IMR-90 (cell line): ENCODE measurements around the gene FNDC10. TPM values are rescaled to one million over a fixed set of nuclear protein-coding genes. Genes with fewer than 3 reads are reported as not detected.

Experiments
- ATAC-seq: fragments of 200-7000 bp; cut with Tn5 transposase; 2 replicates; pipeline ENCODE4 v1.9.1; 2020; ENCODE audit warnings: low read depth, mild to moderate bottlenecking, moderate library complexity
- BruUV-seq: library from RNA; stranded (reverse); fragments of 400-500 nt; replicated peaks from 2 replicates; lab custom pipeline; 2021; lab: Mats Ljungman, UMichigan
- CTCF ChIA-PET: fragments of 300-600 bp; formaldehyde crosslinking; extraction: SDS; loops from one replicate; lab custom pipeline; 2021; ENCODE audit warnings: antibody characterized with exemption; lab: Yijun Ruan, JAX
- POLR2A ChIA-PET: fragments of 300-600 bp; sonication (Branson Sonifier 250); formaldehyde crosslinking; loops from one replicate; lab custom pipeline; 2022; ENCODE audit warnings: antibody characterized with exemption; ENCODE audit not compliant: unreplicated experiment; lab: Charles Lee
- DNase-seq: peaks from one replicate; pipeline ENCODE4 v3.0.0; 2013
- H2AFZ ChIP-seq: replicated peaks from 2 replicates; pipeline ENCODE3; 2013; ENCODE audit warnings: low read length, mild to moderate bottlenecking; ENCODE audit not compliant: poor library complexity
- H2AK5ac ChIP-seq: 2 replicates; pipeline ENCODE4 v1.6.1; 2013; ENCODE audit warnings: low read depth, low read length, inconsistent platforms
- H2AK9ac ChIP-seq: replicated peaks from 2 replicates; pipeline ENCODE3; 2013; ENCODE audit warnings: mild to moderate bottlenecking, low read depth, low read length, moderate library complexity; ENCODE audit not compliant: poor library complexity
- H2BK120ac ChIP-seq: 2 replicates; pipeline ENCODE4 v1.6.1; 2013; ENCODE audit warnings: low read depth, low read length, inconsistent platforms
- H2BK15ac ChIP-seq: 3 replicates; pipeline ENCODE4 v1.6.1; 2013; ENCODE audit warnings: low read depth, low read length, inconsistent platforms
- H2BK20ac ChIP-seq: 2 replicates; pipeline ENCODE4 v1.6.1; 2013; ENCODE audit warnings: low read depth, mild to moderate bottlenecking, inconsistent platforms, low read length, moderate library complexity
- H2BK5ac ChIP-seq: 2 replicates; pipeline ENCODE4 v1.6.1; 2013; ENCODE audit warnings: mild to moderate bottlenecking, low read depth, low read length, inconsistent platforms; ENCODE audit not compliant: poor library complexity, severe bottlenecking
- H3K14ac ChIP-seq: replicated peaks from 2 replicates; pipeline ENCODE4 v1.6.1; 2013; ENCODE audit warnings: low read depth, low read length, inconsistent platforms
- H3K18ac ChIP-seq: 2 replicates; pipeline ENCODE4 v1.6.1; 2013; ENCODE audit warnings: low read depth, low read length, control low read depth
- H3K23ac ChIP-seq: 2 replicates; pipeline ENCODE4 v1.6.1; 2013; ENCODE audit warnings: low read depth, low read length, inconsistent platforms
- H3K27ac ChIP-seq: 2 replicates; pipeline ENCODE4 v1.5.1; 2013; ENCODE audit warnings: mild to moderate bottlenecking, control low read depth, low read length; ENCODE audit not compliant: insufficient read depth
- H3K27me3 ChIP-seq: 2 replicates; pipeline ENCODE4 v1.6.1; 2013; ENCODE audit warnings: low read length; ENCODE audit not compliant: control insufficient read depth, insufficient read depth
- H3K36me3 ChIP-seq: 2 replicates; pipeline ENCODE4 v1.6.1; 2013; ENCODE audit warnings: low read length, mixed read lengths; ENCODE audit not compliant: control insufficient read depth, insufficient read depth
- H3K4ac ChIP-seq: 2 replicates; pipeline ENCODE4 v1.6.1; 2013; ENCODE audit warnings: low read depth, low read length, inconsistent platforms
- H3K4me1 ChIP-seq: 2 replicates; pipeline ENCODE4 v1.6.1; 2013; ENCODE audit warnings: low read length, mixed read lengths; ENCODE audit not compliant: control insufficient read depth, insufficient read depth
- H3K4me2 ChIP-seq: 2 replicates; pipeline ENCODE4 v1.6.1; 2013; ENCODE audit warnings: low read depth, mild to moderate bottlenecking, control low read depth, low read length, moderate library complexity
- H3K4me3 ChIP-seq: 2 replicates; pipeline ENCODE4 v1.5.1; 2013; ENCODE audit warnings: low read depth, mild to moderate bottlenecking, control low read depth, low read length, moderate library complexity; ENCODE audit not compliant: insufficient read depth
- H3K56ac ChIP-seq: 2 replicates; pipeline ENCODE4 v1.6.1; 2013; ENCODE audit warnings: low read length, inconsistent platforms; ENCODE audit not compliant: insufficient read depth; ENCODE audit errors: extremely low read depth
- H3K79me1 ChIP-seq, 2 experiments: 2 replicates each; pipeline ENCODE4 v1.6.1; 2013; ENCODE audit warnings: low read length in 2 of 2, inconsistent platforms in 1 of 2, low read depth in 1 of 2
- H3K9ac ChIP-seq: 2 replicates; pipeline ENCODE4 v1.6.1; 2013; ENCODE audit warnings: low read depth, low read length, control low read depth
- H3K9me1 ChIP-seq: 2 replicates; pipeline ENCODE4 v1.6.1; 2013; ENCODE audit warnings: low read length, inconsistent platforms; ENCODE audit not compliant: insufficient read depth
- H3K9me3 ChIP-seq: 2 replicates; pipeline ENCODE4 v1.6.1; 2013; ENCODE audit warnings: low read length; ENCODE audit not compliant: control insufficient read depth, insufficient read depth
- H4K20me1 ChIP-seq: 2 replicates; pipeline ENCODE4 v1.6.1; 2013; ENCODE audit warnings: low read length, inconsistent platforms; ENCODE audit not compliant: insufficient read depth
- H4K5ac ChIP-seq: 2 replicates; pipeline ENCODE4 v1.6.1; 2013; ENCODE audit warnings: mild to moderate bottlenecking, low read depth, low read length, control low read depth
- H4K8ac ChIP-seq, 2 experiments: 2 replicates each; pipeline ENCODE4 v1.6.1; 2013; ENCODE audit warnings: low read depth in 2 of 2, low read length in 2 of 2, control low read depth in 1 of 2, inconsistent platforms in 1 of 2
- H4K91ac ChIP-seq: 2 replicates; pipeline ENCODE4 v1.6.1; 2013; ENCODE audit warnings: low read depth, low read length, inconsistent platforms; ENCODE audit not compliant: insufficient read depth
- CHD1 ChIP-seq: IDR thresholded peaks from 2 replicates; pipeline ENCODE4 v1.6.1; 2012; ENCODE audit warnings: low read depth, low read length, improper control_type of control experiment
- NFE2L2 ChIP-seq: fragments of 150-350 bp; IDR thresholded peaks from 2 replicates; pipeline ENCODE4 v1.6.1; 2016; ENCODE audit warnings: low read depth, mild to moderate bottlenecking, low read length
- RFX5 ChIP-seq: IDR thresholded peaks from 2 replicates; pipeline ENCODE4 v1.8.0; 2012; ENCODE audit warnings: low read depth, mild to moderate bottlenecking, low read length, moderate library complexity
- WGBS, 2 experiments: methylation state at CpG; one replicate each; pipeline versions ENCODE4 v1.1.5 to v1.1.7; 2013; ENCODE audit warnings: missing lambda C conversion rate in 2 of 2; ENCODE audit not compliant: insufficient read length in 1 of 2; ENCODE audit errors: extremely low coverage in 2 of 2; 5-methylcytosine and 5-hydroxymethylcytosine counted together
- dilution Hi-C: fragments of 300-500 bp; cut with HindIII; formaldehyde crosslinking; loops from one replicate; pipeline ENCODE4 v1.14.3; 2018; ENCODE audit warnings: low sequenced_read_pairs; ENCODE audit not compliant: unreplicated experiment
- in situ Hi-C: fragments of 300-500 bp; cut with MboI; formaldehyde crosslinking; loops from 3 replicates; pipeline ENCODE4 v1.14.3; 2019; ENCODE audit warnings: low sequenced_read_pairs, inconsistent platforms, mixed read lengths
- intact Hi-C: fragments of 100-400 bp; cut with micrococcal nuclease; formaldehyde crosslinking; loops from 2 replicates; pipeline ENCODE4 v1.10.0; 2022
- polyA plus RNA-seq, 3 experiments: library from polyadenylated mRNA; depleted of rRNA; stranded (reverse); fragments of >200 nt; gene quantifications; 2 replicates each; pipeline ENCODE4 v1.2.3, GENCODE V29; 2012; ENCODE audit warnings: low replicate concordance in 1 of 3
- total RNA-seq: library from RNA; depleted of rRNA; stranded (reverse); fragments of >200 nt; gene quantifications from 2 replicates; pipeline ENCODE4 v1.2.3, GENCODE V29; 2012

FNDC10 gene
- total and polyA plus RNA-seq, 2 of the 4 experiments (the other 2 are of a cell fraction) = 0.36 to 5.8 TPM

DNA sequence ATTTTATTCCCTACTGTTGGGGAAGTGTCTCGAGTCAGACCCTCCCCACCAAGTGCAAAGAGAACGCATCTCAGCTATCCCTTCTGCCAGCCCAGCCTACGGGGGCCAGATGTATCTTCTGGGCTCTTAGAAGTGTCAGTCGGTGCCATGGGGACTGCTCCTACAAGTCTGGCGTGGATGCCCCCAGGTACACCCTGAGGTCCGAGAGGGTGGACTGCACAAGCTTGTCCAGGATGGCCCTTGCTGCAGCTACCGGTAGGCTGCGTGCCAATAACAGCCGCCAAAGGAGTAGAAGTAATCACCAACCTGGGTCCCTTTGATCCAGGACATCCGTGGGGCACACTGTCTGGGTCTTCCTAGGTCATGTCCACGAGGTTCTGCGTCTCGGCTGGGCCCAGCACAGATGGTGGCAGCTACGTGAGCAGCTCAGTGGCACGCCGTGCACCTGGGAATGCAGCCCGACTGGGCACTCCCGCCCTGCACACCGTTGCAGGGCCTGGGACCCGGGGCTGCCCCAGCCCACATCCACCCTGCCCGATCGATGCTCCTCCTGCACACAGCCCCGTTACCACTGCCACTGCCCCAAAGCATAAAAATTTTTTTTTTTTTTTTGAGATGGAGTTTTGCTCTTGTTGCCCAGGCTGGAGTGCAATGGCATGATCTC, 16.5 kb downstream of the FNDC10 start:
- no peaks in the 10 kb centered on the region for H3K4me1 ChIP-seq
- no peak overlapping the region for H3K4me2 ChIP-seq
- no peaks in the 10 kb centered on the region for H3K9me1 ChIP-seq
- H3K4ac ChIP-seq = no peak overlapping the region
- H3K27ac ChIP-seq = no peak overlapping the region
- DNase-seq (no peak), ATAC-seq (no peak)
- no peak overlapping the region for H2AK5ac ChIP-seq
- no peak overlapping the region for H2BK5ac ChIP-seq
- peak overlapping the region; percentile 55 for H2AK9ac ChIP-seq
- no peak overlapping the region for H2BK120ac ChIP-seq
- no peak overlapping the region for H3K9ac ChIP-seq
- H4K5ac ChIP-seq = no peak overlapping the region
- no peaks in the 10 kb centered on the region for H3K9me3 ChIP-seq
- H3K56ac ChIP-seq = no peak overlapping the region
- no peak overlapping the region for H2BK15ac ChIP-seq
- H2AFZ ChIP-seq = peak overlapping the region; percentile 33
- H3K4me3 ChIP-seq = no peak overlapping the region
- POLR2A ChIA-PET = no interaction called here
- no TSS peak for BruUV-seq
- CTCF ChIA-PET = interaction anchor here (0.5 kb wide), 1 partner anchor 30 kb away, joined by 4 read pairs; no protein-coding TSS in a partner anchor
- no peak overlapping the region for H3K23ac ChIP-seq
- dilution Hi-C loops (no loop called here), in situ Hi-C loops (no loop called here), intact Hi-C loops (no loop called here)
- peaks cover 29% of the 10 kb centered on the region for H3K27me3 ChIP-seq
- H4K8ac ChIP-seq = no peak overlapping the region
- no peaks in the 10 kb centered on the region for H3K79me1 ChIP-seq
- H3K18ac ChIP-seq = no peak overlapping the region
- TF ChIP-seq RFX5 = no peak
- TF ChIP-seq CHD1 = no peak
- no peak for TF ChIP-seq NFE2L2
- H3K14ac ChIP-seq = no peak overlapping the region
- WGBS, 2 experiments = 80% methylated on average over 17 of the region's 23 CpGs; no CpG with 5 or more reads in 1 of the 2 experiments
- H4K20me1 ChIP-seq = no peaks in the 10 kb centered on the region
- H2BK20ac ChIP-seq = no peak overlapping the region
- no peaks in the 10 kb centered on the region for H3K36me3 ChIP-seq
- no peak overlapping the region for H4K91ac ChIP-seq
